Hepatocyte (in vitro differentiated cells): Measurements from ENCODE around the gene FGGY.

Experiments
- CTCF ChIP-seq: fragments of 200-600 bp; sonication (generic); IDR thresholded peaks from 2 replicates; pipeline ENCODE4 v1.5.1; 2016; ENCODE audit warnings: antibody characterized with exemption, mild to moderate bottlenecking; ENCODE audit not compliant: poor library complexity
- EZH2phosphoT487 ChIP-seq: fragments of 200-600 bp; sonication (generic); IDR thresholded peaks from one replicate; pipeline ENCODE4 v1.6.1; 2018; ENCODE audit warnings: antibody characterized with exemption, mild to moderate bottlenecking, low read depth, moderate library complexity; ENCODE audit not compliant: unreplicated experiment, severe bottlenecking

- no peak for TF ChIP-seq EZH2phosphoT487
- no peak for TF ChIP-seq CTCF
Measured at GRCh38 chr1:59412718-59413326, 115.9 kb downstream of the FGGY start.
